GM13976 (cell line): ENCODE data around the gene CEMIP.

Source experiments
- DNase-seq: peaks from one replicate; pipeline ENCODE4 v3.0.0; 2012; ENCODE audit warnings: low spot score
- CTCF ChIP-seq: IDR thresholded peaks from 2 replicates; pipeline ENCODE4 v1.5.1; 2012; ENCODE audit warnings: borderline replicate concordance, mild to moderate bottlenecking; ENCODE audit not compliant: insufficient read depth; ENCODE audit errors: extremely low read depth, missing control alignments, control extremely low read depth
- in situ Hi-C: fragments of 300-500 bp; cut with MboI; formaldehyde crosslinking; loops from one replicate; pipeline ENCODE4 v1.12.0; 2022; ENCODE audit warnings: low sequenced_read_pairs, mixed read lengths, inconsistent platforms; ENCODE audit not compliant: unreplicated experiment

CEMIP gene

GRCh38 chr15:80966431-80967197 is 187.4 kb downstream of the CEMIP start:
- TF ChIP-seq CTCF = no peak
- in situ Hi-C loops = loop anchor here (25.0 kb wide), 1 partner anchor 179 kb away; the partner anchor contains the start of gene CEMIP
- DNase-seq = no peak

- in situ Hi-C loops = loop anchor here (25.0 kb wide), 1 partner anchor 180 kb away; the partner anchor contains the start of gene CEMIP
- TF ChIP-seq CTCF = no peak
- no peak for DNase-seq
These were observed 188.3 kb downstream of the CEMIP start for GRCh38 chr15:80967451-80967850.

GRCh38 chr15:80967991-80968510 is 188.9 kb downstream of the CEMIP start:
- TF ChIP-seq CTCF = no peak
- in situ Hi-C loops = loop anchor here (25.0 kb wide), 1 partner anchor 181 kb away; the partner anchor contains the start of gene CEMIP

GRCh38 chr15:80969316-80969715 is 190.1 kb downstream of the CEMIP start:
- in situ Hi-C loops = loop anchor here (25.0 kb wide), 1 partner anchor 182 kb away; the partner anchor contains the start of gene CEMIP

More at GRCh38 chr15:80967991-80968510, 188.9 kb downstream of the CEMIP start:
- no peak for DNase-seq

GRCh38 chr15:80970018-80970657 is 191.0 kb downstream of the CEMIP start:
- in situ Hi-C loops = loop anchor here (10.0 to 25.0 kb wide), 2 partner anchors 183 to 515 kb away; partner anchors contain the start of gene CEMIP
- TF ChIP-seq CTCF = peak; percentile 75
- peak; percentile 63 for DNase-seq

More at GRCh38 chr15:80969316-80969715, 190.1 kb downstream of the CEMIP start:
- TF ChIP-seq CTCF = no peak
- DNase-seq = no peak

- no peak for DNase-seq
- TF ChIP-seq CTCF = no peak
- in situ Hi-C loops = loop anchor here (10.0 to 25.0 kb wide), 2 partner anchors 183 to 516 kb away; partner anchors contain the start of gene CEMIP
These were observed 191.5 kb downstream of the CEMIP start for GRCh38 chr15:80970658-80971057.
